GM21423 (cell line): ENCODE measurements around the gene HPS3.
"Not testable (repeated sequence)": the region's sequence is repeated elsewhere in the genome, so short reads cannot be mapped to it uniquely, and the experiment has no call there.

Source experiments
- ATAC-seq: cut with Tn5 transposase; IDR thresholded peaks from one replicate; pipeline ENCODE4 v1.9.1; 2021; ENCODE audit warnings: mild to moderate bottlenecking, moderate library complexity; ENCODE audit not compliant: unreplicated experiment

The HPS3 gene

GRCh38 chr3:149181182-149181581, 51.7 kb downstream of the HPS3 start:
- no peak for ATAC-seq

GRCh38 chr3:149186219-149186618, 56.8 kb downstream of the HPS3 start:
- ATAC-seq, result no peak

- ATAC-seq, result no peak
Observed at GRCh38 chr3:149186721-149187120, 57.3 kb downstream of the HPS3 start.

DNA sequence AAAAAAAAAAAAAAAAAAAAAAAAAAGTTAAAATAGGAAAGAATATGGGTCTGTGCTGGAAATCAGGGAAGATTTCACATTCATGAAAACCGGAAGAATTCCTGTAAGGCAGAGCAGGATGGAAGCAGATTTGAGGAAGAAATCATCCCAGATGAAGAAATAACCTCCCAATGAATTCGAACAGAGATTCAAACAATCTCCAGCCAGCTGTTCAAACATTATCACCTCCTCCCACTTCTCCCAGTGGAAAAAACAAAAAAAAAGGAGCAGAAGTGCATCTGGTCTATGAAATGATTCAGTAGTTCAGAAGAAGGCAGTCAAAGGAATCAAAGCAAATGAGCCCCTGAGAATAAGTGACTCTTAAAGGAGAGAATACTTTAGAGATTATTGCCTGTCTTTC, 59.1 kb downstream of the HPS3 start:
- ATAC-seq, result no peak

- no peak for ATAC-seq
Observed at GRCh38 chr3:149195221-149195620, 65.8 kb downstream of the HPS3 start.

DNA sequence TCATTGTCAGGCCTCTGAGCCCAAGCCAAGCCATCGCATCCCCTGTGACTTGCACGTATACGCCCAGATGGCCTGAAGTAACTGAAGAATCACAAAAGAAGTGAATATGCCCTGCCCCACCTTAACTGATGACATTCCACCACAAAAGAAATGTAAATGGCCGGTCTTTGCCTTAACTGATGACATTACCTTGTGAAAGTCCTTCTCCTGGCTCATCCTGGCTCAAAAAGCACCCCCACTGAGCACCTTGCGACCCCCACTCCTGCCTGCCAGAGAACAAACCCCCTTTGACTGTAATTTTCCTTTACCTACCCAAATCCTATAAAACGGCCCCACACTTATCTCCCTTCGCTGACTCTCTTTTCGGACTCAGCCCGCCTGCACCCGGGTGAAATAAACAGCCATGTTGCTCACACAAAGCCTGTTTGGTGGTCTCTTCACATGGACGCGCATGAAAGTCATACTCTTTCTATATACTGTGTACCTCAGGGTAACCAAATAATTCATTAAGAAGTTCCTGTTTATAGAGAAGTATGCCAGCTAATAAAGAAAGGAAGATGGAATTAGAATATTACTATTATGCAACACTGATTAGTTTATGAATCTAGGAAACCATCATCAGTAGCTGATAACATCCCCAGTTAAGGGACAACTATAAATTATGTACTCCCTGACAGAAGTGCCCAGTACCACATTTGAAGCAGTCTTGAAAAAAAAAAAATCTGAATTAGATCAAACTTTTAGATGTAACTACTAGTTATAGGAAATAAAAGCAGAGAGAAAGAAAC, 67.6 kb downstream of the HPS3 start:
- not testable (repeated sequence) for ATAC-seq

GRCh38 chr3:149197669-149198068, 68.2 kb downstream of the HPS3 start:
- ATAC-seq, result no peak

- no peak for ATAC-seq
Observed at GRCh38 chr3:149198611-149199010, 69.2 kb downstream of the HPS3 start.

GRCh38 chr3:149199474-149199873, 70.0 kb downstream of the HPS3 start:
- ATAC-seq, result no peak

DNA sequence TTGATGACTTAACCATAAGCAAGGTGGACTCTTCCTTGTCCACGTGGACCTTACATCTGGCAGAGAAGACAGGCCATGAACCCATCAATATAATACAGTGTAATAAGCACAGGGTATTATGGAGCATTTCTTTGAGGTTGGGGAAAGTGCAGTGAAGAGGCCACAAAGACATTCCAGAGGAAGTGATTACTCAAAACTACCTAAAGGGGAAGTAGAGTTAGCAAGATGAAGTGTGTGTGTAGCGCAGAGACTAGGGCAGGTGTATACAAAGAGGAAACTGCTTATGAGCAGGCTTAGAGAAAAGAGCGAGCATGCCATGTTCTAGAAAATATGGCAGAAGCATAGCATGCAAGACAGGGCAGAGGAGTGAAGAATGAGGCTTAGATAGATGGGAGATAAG, 74.3 kb downstream of the HPS3 start:
- peak; percentile 97 for ATAC-seq

DNA sequence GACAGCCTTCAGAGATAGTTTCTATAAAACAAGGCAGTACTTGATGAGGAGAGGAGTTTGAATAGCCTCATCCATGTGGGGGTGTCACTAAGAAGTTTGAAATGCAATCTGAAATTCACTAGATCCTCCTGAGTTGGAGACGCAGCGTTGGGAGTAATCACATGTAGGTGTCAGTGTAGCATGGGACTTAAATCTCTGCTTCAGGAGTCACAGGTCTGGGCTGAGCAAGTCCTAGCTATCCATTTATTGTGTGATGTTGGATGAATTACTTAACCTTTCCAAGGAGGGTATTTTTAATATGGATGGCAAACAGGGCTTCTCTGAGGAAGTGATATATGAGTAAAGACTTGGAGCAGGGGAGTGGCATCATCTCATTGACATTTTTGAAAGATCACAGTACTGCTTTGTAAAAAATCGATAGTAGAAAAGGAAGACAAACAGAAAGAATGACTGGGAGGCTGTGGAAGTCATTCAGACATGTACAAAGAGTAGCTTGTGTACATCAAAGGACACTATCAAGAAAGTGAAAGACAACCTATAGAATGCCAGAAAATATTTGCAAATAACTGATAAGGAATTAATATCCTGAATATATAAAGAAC, 75.1 kb downstream of the HPS3 start:
- no peak for ATAC-seq

DNA sequence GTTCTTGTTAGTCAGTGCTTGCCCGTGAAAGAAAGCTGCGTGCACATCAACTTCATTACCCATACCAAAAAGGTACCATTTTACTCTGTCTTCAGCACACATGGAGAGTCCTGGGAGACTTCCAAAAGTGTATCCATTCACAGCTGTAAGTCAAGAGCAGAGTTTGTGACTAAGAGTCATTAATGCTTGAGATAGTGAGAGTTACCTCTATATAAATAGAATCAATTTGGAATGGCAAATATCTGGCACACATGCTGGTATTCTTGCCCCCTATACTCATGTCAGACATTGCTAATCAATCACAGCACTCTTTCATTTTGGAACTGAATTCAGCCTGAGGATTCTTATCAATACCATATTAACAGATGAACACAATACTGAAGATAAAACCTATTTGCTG, 78.0 kb downstream of the HPS3 start:
- ATAC-seq, result no peak

- ATAC-seq, result no peak
Observed at GRCh38 chr3:149209431-149209830, 80.0 kb downstream of the HPS3 start.

GRCh38 chr3:149212386-149212785, 82.9 kb downstream of the HPS3 start:
- no peak for ATAC-seq

- no peak for ATAC-seq
Observed at GRCh38 chr3:149214702-149215101, 85.3 kb downstream of the HPS3 start.

DNA sequence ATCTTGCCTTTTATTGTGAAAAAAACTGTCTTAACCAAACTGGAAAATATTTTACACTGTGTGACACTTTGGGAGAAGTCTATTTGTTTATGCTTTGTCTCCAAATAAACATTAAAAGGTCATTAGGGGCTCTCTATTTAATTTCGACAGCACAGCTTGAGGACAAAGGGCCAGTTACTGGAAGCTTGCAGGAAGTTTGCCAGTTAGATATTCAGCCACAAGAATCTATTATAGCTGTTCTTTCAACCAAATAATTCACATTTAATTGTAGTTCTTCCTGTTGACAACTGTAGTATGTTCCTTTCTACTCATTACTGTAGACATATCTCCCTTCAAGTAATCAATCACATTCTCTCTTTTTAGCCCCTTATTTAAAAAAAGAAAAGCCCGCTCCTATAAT, 86.1 kb downstream of the HPS3 start:
- no peak for ATAC-seq

DNA sequence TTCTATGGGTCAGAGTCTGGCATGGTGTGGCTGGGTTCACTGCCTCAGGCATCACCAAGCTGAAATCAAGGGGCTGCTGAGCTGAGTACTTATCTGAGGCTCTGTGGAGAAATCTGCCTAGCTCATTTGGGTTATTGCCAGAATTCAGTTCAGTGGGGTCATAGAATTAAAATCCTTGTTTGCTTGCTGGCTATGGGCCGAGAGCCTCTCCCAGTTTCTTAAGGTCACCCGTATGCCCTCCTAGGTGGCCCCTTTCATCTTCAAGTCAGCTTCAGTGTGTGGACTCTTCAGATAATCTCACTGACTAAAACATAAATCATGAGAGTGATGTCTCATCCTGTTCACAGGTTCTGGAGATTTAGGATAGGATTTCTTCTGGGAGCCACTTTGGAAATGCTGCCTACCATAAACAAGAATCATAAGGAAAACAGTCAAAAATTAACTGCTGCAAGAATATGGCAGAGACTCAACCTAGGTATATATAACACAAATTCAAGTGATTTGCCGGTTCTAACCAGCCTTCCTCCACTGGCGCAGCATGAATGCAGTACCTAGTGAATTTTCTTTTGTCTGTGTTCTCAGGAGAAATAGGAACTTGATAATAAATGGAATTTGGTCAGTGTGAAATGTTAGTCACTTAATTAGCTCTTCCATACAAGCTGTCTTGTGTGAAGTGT, 86.9 kb downstream of the HPS3 start:
- ATAC-seq, result no peak

- no peak for ATAC-seq
Observed at GRCh38 chr3:149217347-149217746, 87.9 kb downstream of the HPS3 start.

DNA sequence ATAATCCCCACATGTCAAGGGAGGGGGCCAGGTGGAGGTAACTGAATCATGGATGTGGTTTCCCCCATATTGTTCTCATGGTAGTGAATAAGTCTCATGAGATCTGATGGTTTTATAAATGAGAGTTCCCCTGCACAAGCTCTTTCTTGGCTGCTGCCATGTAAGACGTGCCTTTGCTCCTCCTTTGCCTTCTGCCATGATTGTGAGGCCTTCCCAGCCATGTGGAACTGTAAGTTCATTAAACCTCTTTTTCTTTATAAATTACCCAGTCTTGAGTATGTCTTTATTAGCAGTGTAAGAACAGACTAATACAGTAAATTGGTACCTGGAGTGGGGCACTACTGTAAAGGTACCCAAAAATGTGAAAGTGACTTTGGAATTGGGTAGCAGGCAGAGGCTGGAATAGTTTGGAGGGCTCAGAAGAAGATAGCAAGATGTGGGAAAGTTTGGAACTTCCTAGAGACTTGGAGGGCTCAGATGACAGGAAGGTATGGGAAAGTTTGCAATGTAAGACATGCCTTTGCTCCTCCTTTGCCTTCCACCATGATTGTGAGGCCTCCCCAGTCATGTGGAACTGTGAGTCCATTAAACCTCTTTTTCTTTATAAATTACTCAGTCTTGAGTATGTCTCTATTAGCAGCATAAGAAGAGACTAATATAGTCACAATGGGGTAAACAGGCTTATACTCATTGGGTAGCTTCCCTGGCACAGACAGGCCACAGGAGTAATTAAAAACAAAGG, 90.1 kb downstream of the HPS3 start:
- ATAC-seq, result not testable (repeated sequence)

DNA sequence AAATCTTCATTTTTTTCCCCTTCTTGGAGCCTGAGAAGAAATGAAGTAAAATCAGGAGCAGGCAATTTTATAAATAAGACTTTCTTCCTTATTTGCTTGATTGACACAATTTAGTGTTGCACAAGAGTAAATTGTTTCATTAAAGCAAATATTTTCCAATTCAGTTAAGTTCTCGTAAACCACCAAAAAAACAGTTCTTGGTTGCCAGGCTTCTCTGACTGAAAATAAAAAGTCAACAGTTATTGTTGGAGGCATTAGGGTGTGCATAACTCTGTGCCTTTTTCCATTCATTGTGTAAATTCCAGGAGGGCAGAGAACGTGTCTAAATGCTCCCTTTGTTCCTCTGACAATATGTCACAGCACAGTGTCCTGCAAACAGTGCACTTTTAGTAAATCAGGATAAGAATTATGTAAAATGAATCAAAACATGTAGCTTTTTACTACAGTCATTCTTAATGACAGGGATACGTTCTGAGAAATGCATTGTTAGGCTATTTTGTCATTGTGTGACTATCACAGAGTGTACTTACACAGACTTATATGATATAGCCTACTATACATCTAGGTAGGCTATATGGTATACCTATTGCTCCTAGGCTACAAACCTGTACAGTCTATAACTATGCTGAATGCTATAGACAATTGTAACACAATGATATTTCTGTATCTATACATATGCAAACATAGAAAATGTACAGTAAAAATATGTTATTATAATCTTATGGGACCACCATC, 92.5 kb downstream of the HPS3 start, which contains the start of gene CP:
TSS of gene CP (minus strand) at position 47 of the 735 bp plus-strand sequence. CDS start at position 10, 37 bp downstream.
- no peak for ATAC-seq
